Measurements from ENCODE around the gene MYO3B.

The MYO3B gene

GRCh38 chr2:170264522-170264860 lies 86.5 kb downstream of the MYO3B start:
- no peak for TF ChIP-seq ARNT (IDR thresholded peaks at IDR 0.05)
- DNase-seq (ENCODE audit: extremely low spot score): no peak
- ChIA-PET POLR2A (no interaction called here), CTCF (no interaction called here)

GRCh38 chr2:170264865-170265264 lies 86.9 kb downstream of the MYO3B start:
- ChIA-PET POLR2A (no interaction called here), CTCF (no interaction called here)
- no peak for TF ChIP-seq BHLHE40 (IDR thresholded peaks at IDR 0.05; ENCODE audit: borderline replicate concordance)
- no peak for TF ChIP-seq TARDBP (IDR thresholded peaks at IDR 0.05)
- TF ChIP-seq CTBP1 (IDR thresholded peaks at IDR 0.05; ENCODE audit: borderline replicate concordance): no peak
- no peak for TF ChIP-seq FOXA1 (IDR thresholded peaks at IDR 0.05)
- no peak for TF ChIP-seq ZNF384 (IDR thresholded peaks at IDR 0.05)
- no peak for TF ChIP-seq FOXM1 (IDR thresholded peaks at IDR 0.05; ENCODE audit: borderline replicate concordance)
- no peak for TF ChIP-seq PKNOX1 (IDR thresholded peaks at IDR 0.05)
- no peak for TF ChIP-seq SUZ12 (IDR thresholded peaks at IDR 0.05)
- no peak for TF ChIP-seq ELF4 (IDR thresholded peaks at IDR 0.05)
- TF ChIP-seq ARNT (IDR thresholded peaks at IDR 0.05): no peak
- no peak for TF ChIP-seq LEF1 (IDR thresholded peaks at IDR 0.05; ENCODE audit: borderline replicate concordance)
- no peak for TF ChIP-seq L3MBTL2 (conservative IDR thresholded peaks at IDR 0.05)
- no peak for TF ChIP-seq SP1 (IDR thresholded peaks at IDR 0.05)
- no peak for TF ChIP-seq NFRKB (IDR thresholded peaks at IDR 0.05)
- no peak for TF ChIP-seq HDGF (IDR thresholded peaks at IDR 0.05; ENCODE audit: borderline replicate concordance)
- no peak for TF ChIP-seq FOXK2 (IDR thresholded peaks at IDR 0.05)
- DNase-seq (ENCODE audit: extremely low spot score): no peak

DNA sequence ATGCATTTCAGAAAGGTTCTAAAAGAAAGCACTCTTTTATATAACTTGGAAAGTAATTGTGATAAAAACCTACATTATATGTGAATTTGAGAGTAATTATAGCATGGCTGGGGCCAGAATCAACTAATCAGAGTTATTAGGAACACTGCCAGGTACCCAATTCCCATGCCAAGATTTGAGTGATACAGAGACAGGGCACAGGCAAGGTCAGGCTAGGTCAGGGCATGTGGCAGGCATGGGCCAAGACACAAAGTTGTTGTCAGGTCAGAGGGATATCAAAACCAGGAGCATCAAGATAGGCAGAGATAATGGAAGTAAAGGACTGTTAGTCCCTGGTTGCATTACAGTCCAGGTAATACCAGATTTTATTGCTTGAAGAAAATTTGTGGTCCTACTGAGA lies 87.4 kb downstream of the MYO3B start:
- CTCF ChIA-PET: no interaction called here
- DNase-seq (ENCODE audit: extremely low spot score): no peak
- POLR2A ChIA-PET: no interaction called here
- TF ChIP-seq L3MBTL2 (conservative IDR thresholded peaks at IDR 0.05) (no peak), LEF1 (IDR thresholded peaks at IDR 0.05; ENCODE audit: borderline replicate concordance) (no peak), TARDBP (IDR thresholded peaks at IDR 0.05) (no peak), ELF4 (IDR thresholded peaks at IDR 0.05) (no peak), ZNF384 (IDR thresholded peaks at IDR 0.05) (no peak), NFRKB (IDR thresholded peaks at IDR 0.05) (no peak), SP1 (IDR thresholded peaks at IDR 0.05) (no peak), HDGF (IDR thresholded peaks at IDR 0.05; ENCODE audit: borderline replicate concordance) (no peak), PKNOX1 (IDR thresholded peaks at IDR 0.05) (no peak)

- POLR2A ChIA-PET: no interaction called here
- no peak for DNase-seq (ENCODE audit: extremely low spot score)
- no peak for TF ChIP-seq SP1 (IDR thresholded peaks at IDR 0.05)
- TF ChIP-seq SUZ12 (IDR thresholded peaks at IDR 0.05): no peak
- no peak for TF ChIP-seq LEF1 (IDR thresholded peaks at IDR 0.05; ENCODE audit: borderline replicate concordance)
- no peak for TF ChIP-seq FOXK2 (IDR thresholded peaks at IDR 0.05)
- TF ChIP-seq CTBP1 (IDR thresholded peaks at IDR 0.05; ENCODE audit: borderline replicate concordance): no peak
- no peak for TF ChIP-seq NFRKB (IDR thresholded peaks at IDR 0.05)
- CTCF ChIA-PET: no interaction called here
Observed at GRCh38 chr2:170266358-170266757, 88.4 kb downstream of the MYO3B start.

GRCh38 chr2:170267071-170267470 lies 89.1 kb downstream of the MYO3B start:
- TF ChIP-seq FOXM1 (IDR thresholded peaks at IDR 0.05; ENCODE audit: borderline replicate concordance): no peak
- TF ChIP-seq L3MBTL2 (conservative IDR thresholded peaks at IDR 0.05): no peak
- ChIA-PET CTCF (no interaction called here), POLR2A (no interaction called here)
- no peak for DNase-seq (ENCODE audit: extremely low spot score)

- no peak for DNase-seq (ENCODE audit: extremely low spot score)
Observed at GRCh38 chr2:170270278-170270864, 92.4 kb downstream of the MYO3B start.

GRCh38 chr2:170271340-170271739 lies 93.4 kb downstream of the MYO3B start:
- TF ChIP-seq NFRKB (IDR thresholded peaks at IDR 0.05) (no peak), FOXM1 (IDR thresholded peaks at IDR 0.05; ENCODE audit: borderline replicate concordance) (no peak), ZNF384 (IDR thresholded peaks at IDR 0.05) (no peak), TARDBP (IDR thresholded peaks at IDR 0.05) (no peak), FOXK2 (IDR thresholded peaks at IDR 0.05) (no peak), HDGF (IDR thresholded peaks at IDR 0.05; ENCODE audit: borderline replicate concordance) (no peak), SUZ12 (IDR thresholded peaks at IDR 0.05) (no peak), BHLHE40 (IDR thresholded peaks at IDR 0.05; ENCODE audit: borderline replicate concordance) (no peak), FOXA1 (IDR thresholded peaks at IDR 0.05) (no peak), LEF1 (IDR thresholded peaks at IDR 0.05; ENCODE audit: borderline replicate concordance) (no peak), SP1 (IDR thresholded peaks at IDR 0.05) (no peak), ARNT (IDR thresholded peaks at IDR 0.05) (no peak), CTBP1 (IDR thresholded peaks at IDR 0.05; ENCODE audit: borderline replicate concordance) (no peak), ELF4 (IDR thresholded peaks at IDR 0.05) (no peak)
- ChIA-PET POLR2A (no interaction called here), CTCF (no interaction called here)
- DNase-seq (ENCODE audit: extremely low spot score): no peak

More at GRCh38 chr2:170270278-170270864, 92.4 kb downstream of the MYO3B start:
- no peak for TF ChIP-seq BHLHE40 (IDR thresholded peaks at IDR 0.05; ENCODE audit: borderline replicate concordance)
- no peak for TF ChIP-seq FOXK2 (IDR thresholded peaks at IDR 0.05)
- no peak for TF ChIP-seq FOXM1 (IDR thresholded peaks at IDR 0.05; ENCODE audit: borderline replicate concordance)
- no peak for TF ChIP-seq ELF4 (IDR thresholded peaks at IDR 0.05)
- TF ChIP-seq LEF1 (IDR thresholded peaks at IDR 0.05; ENCODE audit: borderline replicate concordance): no peak
- TF ChIP-seq NFRKB (IDR thresholded peaks at IDR 0.05): no peak
- ChIA-PET POLR2A (no interaction called here), CTCF (no interaction called here)

DNA sequence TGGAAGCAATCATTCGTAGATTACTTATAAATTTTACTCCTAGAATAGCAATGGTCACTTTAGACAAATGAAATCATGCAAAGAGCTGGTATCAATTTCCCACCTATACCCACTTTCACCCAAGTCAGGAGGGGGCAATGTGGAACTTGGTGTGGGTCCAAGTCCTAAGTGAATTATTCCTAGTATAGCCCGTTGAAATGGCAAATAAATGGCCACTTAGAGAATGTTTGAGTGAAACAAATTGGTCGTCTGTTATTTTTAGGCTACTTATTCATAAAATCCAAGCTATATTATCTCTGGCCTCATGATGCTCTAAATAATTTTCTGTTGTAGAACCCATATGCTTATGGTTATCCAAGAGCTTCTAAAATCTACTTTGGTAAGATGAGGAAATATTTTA lies 98.1 kb downstream of the MYO3B start:
- no peak for DNase-seq (ENCODE audit: extremely low spot score)
- POLR2A ChIA-PET: no interaction called here
- TF ChIP-seq SP1 (IDR thresholded peaks at IDR 0.05) (no peak), FOXM1 (IDR thresholded peaks at IDR 0.05; ENCODE audit: borderline replicate concordance) (no peak), BHLHE40 (IDR thresholded peaks at IDR 0.05; ENCODE audit: borderline replicate concordance) (no peak), PKNOX1 (IDR thresholded peaks at IDR 0.05) (no peak), FOXK2 (IDR thresholded peaks at IDR 0.05) (no peak), NFRKB (IDR thresholded peaks at IDR 0.05) (no peak), ARNT (IDR thresholded peaks at IDR 0.05) (no peak), L3MBTL2 (conservative IDR thresholded peaks at IDR 0.05) (no peak), SUZ12 (IDR thresholded peaks at IDR 0.05) (no peak), FOXA1 (IDR thresholded peaks at IDR 0.05) (no peak)
- CTCF ChIA-PET: no interaction called here
